ENCODE measurements around the gene HEATR5A. TPM values are rescaled to one million over a fixed set of nuclear protein-coding genes. Genes with fewer than 3 reads are reported as not detected.
"Not testable (repeated sequence)": the region's sequence is repeated elsewhere in the genome, so short reads cannot be mapped to it uniquely, and the experiment has no call there.

The HEATR5A gene
- total RNA-seq, 1 donor from 2014 or later: 46.8 TPM

DNA sequence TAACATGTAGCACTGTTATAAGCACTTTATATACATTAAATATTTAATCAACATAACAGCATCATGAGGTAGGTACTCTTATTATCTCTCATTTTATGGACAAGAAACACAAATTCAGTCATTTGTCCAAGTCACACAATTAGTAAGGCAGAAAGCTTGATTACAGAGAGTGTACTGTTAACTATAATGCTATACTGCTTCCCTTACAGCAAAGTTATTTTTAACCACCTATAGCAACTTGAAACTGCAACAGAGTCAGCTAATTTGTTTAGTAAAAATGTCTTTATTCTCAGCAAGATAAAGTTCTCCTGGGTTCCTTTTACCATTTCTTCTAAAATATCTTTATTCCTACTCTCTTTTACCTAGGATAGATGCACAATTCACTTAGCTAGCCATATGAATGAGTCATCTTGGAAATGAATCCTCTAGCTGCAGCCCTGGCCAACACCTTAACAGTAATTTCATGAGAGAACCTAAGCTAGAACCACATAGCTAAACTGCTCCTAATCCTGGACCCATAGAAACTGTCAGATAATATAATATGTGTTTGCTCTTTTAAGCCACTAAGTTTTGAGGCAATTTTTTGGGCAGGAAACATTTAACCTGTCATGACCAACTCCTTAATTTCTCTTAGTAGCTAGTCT lies 122.5 kb downstream of the HEATR5A start:
- intact Hi-C loops (cut with micrococcal nuclease): no loop called here
- DNase-seq (no peak), ATAC-seq (no peak)

DNA sequence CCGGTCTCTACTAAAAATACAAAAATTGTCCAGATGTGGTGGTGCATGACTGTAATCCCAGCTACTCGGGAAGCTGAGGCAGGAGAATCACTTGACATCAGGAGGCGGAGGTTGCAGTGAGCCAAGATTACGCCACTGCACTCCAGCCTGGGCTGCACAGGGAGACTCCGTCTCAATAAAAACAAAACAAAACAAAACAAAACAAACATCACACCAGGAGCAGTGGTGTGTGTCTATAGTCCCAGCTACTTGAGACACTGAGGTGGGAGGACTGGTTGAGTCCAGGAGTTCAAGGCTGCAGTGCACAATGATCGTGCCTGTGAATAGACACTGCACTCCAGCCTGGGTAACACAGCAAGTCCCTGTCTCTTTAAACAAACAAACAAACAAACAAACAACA lies 123.2 kb downstream of the HEATR5A start:
- no peak for DNase-seq
- intact Hi-C loops (cut with micrococcal nuclease): no loop called here
- no peak for ATAC-seq

DNA sequence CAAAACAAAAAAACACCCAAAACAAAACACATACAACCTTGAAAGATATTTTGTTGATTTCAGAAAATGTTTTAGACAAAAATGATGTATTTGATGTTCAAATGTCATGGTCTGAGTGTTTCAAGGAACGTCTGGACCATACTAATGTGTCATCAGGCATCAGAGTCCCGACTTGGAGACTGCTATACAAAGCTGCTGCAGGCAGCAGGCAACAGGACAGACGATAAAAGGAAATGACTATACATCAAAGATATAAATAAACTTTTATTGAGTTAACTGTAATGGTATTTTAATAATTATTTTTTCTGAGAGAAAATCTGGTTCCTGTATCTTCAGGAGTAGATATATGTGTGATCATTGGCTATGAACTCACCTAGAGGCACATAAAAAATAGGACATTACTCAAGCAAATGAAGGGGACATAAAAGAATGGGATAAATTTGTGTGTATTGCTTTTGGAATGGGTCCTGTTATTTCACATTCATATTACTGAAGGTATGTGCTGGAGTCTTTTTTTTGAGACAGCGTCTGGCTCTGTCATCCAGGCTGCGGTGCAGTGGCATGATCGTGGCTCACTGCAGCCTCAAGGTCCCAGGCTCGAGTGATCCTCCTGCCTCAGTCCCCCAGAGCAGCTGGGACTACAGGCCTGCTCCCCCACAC lies 125.5 kb downstream of the HEATR5A start:
- intact Hi-C loops (cut with micrococcal nuclease): no loop called here
- DNase-seq (no peak), ATAC-seq (no peak)

DNA sequence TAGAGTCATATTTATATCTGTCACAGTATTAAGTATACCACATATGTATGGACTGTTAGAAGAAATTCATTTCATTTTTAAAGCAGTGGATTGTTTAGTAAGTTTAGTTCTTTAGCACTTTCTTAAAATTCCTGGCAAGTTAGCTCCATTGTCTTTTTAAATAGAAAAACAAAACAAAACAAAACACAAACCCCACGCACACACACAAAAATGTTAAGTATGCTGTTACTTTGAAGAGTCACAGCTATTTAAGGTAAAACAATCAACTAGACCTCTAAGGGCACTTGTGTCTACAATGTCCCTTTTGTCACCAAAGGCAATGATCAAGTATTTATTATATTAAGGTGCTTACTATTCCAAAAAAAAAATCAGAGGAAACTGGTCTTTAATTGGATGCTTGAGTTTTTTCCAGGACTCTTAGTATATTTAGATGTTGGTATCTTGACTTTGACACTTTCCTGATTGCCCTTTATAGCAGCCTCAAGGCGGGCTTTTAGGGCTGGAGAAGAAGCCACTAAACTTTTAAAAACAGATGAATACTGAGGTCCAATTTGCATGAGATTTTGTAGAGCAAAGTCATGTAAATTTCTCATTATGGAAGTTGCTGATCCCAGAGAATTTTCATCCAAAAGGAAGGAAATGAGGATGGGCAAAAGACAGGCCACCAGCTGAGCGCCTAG lies 127.3 kb downstream of the HEATR5A start:
- intact Hi-C loops (cut with micrococcal nuclease): no loop called here
- DNase-seq: no peak
- ATAC-seq: no peak

DNA sequence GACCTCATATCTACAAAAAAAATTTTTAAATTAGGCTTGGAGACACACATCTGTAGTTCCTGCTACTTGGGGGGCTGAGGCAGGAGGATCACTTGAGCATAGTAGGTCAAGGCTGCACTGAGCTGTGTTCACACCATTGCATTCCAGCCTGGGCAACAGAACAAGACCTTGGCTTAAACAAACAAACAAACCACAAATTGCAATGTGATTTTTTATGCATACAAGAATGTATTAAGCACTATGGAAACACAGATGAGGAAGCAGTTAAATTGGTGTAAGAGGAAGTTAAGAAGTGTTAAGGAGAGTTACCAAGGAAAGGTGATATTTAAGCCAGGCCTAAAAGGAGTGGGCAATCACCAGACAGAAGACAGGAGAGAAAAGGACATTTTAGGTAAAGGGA lies 129.1 kb downstream of the HEATR5A start:
- DNase-seq (no peak), ATAC-seq (no peak)
- intact Hi-C loops (cut with micrococcal nuclease): no loop called here

DNA sequence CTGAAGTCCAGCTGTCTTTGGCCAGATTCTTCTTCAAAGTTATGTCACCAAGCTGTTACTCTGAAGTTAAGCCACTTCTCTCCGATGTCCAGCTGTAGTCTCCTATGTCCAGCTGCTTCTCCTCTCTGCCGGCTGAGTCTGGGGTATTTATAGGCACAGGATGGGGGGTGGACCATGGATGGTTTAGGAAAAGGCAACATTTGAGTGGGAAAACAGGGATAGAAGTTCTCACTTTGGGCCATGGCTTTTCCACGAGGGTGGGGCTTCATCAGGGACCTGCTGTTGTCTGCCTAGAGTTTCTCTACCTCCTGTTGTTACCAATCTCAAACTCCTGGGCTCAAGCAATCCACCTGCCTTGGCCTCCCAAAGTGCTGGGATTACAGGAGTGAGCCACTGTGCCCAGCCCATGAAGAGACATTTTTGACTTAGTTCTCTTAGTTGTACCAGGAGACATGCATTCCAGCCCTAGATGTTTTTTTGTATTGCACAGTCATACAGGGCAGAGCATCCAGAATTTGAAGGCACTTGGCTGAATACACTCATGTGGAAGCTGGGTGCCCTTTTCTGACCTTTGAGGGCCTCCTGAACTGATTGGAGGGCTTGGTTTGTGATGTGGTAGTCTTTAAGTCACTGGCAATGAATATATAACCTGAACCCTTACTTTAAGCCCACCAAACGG lies 132.9 kb downstream of the HEATR5A start:
- intact Hi-C loops (cut with micrococcal nuclease): no loop called here
- ATAC-seq (no peak), DNase-seq (no peak)

DNA sequence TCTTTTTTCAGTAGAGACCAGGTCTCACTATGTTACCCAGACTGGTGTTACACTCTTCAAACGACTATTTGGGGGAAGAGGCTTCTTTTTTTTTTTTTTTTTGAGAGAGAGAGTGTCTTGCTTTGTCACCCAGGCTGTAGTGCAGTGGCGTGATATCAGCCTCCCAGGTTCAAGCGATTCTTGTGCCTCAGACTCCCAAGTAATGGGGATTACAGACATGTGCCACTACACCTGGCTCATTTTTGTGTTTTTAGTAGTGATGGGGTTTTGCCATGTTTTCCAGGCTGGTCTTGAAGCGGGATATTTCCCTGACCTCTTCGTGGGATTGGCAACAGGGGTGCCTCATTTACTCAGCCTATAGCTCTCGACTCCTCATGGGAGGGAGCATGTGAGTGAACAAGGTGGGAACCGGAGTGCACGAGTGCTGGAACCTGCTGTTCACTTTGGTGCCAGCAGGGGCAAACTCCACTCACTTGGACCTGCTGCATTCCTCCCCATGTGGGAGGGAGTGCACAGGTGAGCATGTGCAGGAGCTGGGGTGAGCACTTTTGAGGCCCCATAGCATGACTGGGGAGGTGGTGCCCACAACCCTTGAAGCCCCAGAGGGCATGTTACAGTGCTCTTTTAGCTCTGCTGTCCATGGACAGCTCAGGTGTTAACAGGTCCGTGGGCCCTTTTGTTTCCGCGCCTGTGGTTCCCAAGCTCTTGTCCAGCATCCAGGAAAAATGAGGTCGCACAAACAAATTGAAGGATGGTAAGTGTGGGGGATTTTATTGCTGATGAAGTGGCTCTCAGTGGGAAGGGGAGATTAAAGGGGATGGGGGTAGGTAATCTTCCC lies 133.7 kb downstream of the HEATR5A start:
- DNase-seq: no peak
- intact Hi-C loops (cut with micrococcal nuclease): no loop called here
- ATAC-seq: peak; percentile 20

DNA sequence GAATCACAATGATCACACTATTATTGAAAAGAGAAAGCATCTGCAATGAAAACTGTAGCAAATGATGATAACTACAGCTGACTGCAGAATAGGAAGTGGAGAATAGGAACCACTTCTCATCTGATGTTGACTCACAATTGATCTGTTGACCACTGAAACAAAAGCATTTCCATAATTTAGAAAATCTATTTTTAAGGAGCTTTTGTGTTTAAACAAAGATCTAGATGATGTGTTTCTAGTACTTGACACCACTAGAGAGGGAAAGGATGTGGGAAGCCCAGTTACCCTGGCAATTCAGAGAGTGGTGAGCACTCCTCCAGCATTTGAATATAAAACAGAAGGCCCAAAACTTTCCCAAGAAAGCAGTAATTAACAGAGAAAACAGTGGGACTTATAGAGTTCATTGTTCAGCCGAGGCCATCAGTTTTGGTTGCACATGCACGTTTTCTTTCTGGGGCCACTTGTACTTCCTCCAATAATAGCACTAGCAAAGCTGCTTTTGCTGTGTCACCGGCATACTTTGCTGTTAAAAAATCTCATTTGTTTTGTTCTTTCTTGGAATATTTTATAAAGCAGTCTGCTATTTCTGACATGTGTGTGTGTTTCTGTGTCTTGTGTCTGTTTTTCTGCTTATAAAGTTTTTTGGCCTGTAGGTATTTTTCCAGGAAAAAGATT lies 136.6 kb downstream of the HEATR5A start:
- ATAC-seq: no peak
- DNase-seq: no peak
- intact Hi-C loops (cut with micrococcal nuclease): no loop called here

DNA sequence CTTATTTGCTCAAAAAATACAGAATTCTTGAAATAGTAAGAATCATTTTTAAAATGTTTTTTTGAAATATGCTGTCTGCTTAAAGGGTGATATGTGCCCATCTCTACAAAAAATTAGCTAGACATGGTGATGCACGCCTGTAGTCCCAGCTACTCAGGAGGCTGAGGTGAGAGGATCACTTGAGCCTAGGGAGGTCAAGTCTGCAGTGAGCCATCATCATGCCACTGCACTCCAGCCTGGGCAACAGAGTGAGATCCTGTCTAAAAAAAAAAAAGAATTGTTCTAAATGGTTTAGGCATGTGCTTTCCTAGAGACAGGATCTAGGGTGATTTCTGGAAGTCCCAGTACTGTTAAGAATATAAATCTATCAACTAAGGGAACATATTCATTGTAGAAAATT lies 137.2 kb downstream of the HEATR5A start:
- no peak for DNase-seq
- intact Hi-C loops (cut with micrococcal nuclease): no loop called here
- no peak for ATAC-seq

DNA sequence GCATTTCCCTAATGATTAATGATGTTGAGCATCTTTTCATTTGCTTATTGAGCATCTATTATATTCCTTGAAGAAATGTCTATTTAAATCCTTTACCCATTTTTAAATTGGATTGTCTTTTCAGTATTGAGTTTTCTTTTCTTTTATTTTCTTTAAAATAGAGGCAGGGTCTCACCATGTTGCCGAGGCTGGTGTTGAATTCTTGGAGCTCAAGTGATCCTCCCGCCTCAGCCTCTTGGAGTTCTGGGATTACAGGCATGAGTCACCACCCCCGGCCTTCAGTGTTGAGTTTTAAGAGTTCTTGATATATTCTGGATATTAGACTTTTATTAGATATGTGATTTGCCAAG lies 139.5 kb downstream of the HEATR5A start:
- intact Hi-C loops (cut with micrococcal nuclease): no loop called here
- ATAC-seq: no peak
- no peak for DNase-seq

DNA sequence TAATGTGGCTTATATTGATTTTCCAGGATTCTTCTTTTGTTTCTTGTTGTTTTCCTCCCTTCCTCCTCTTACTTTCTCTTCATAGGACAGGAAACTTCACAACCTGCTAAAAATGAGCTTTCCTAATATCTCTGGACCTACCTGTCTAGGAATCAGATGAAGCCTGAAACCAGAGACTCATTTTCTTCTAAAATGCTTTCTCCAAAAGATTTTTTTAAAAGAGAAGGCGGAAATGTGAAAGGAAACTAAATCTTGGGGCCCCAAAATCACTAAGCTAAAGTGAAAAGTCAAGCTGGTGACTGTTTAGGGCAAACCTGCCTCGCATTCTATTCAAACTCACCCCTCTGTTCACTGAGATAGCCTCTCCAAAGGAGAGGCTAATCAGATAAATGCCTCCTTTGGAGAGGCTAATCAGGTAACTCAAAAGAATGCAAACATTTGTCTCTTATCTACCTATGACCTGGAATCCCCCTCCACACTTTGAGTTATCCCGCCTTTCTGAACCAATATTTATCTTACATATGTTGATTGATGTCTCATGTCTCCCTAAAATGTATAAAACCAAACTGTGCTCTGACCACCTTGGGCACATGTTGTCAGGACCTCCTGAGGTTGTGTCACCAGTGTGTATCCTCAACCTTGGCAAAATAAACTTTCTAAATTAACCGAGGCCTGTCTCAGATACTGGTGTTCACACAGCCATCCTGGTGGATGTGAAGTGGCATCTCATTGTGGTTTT lies 140.0 kb downstream of the HEATR5A start:
- no peak for DNase-seq
- no peak for ATAC-seq
- intact Hi-C loops (cut with micrococcal nuclease): no loop called here

DNA sequence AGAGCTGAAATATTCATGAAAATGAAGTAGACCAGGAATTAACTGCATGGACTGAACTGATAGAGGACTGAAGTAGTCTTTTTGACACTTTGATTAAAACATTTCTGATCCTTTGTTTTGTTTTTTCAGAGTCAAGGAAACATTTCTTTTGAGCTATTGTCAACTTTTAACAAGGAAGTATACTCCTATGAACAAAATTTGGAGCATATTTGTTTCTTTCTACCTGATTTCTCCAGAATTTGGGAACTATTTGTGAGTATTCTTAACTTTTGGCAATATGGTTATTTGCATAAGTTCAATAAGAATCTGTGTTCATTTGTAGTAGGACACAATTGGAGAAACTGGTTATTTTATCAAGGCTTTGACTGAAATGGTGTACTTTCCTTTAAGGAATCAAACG lies 141.5 kb downstream of the HEATR5A start:
- no peak for ATAC-seq
- DNase-seq: no peak
- intact Hi-C loops (cut with micrococcal nuclease): no loop called here

DNA sequence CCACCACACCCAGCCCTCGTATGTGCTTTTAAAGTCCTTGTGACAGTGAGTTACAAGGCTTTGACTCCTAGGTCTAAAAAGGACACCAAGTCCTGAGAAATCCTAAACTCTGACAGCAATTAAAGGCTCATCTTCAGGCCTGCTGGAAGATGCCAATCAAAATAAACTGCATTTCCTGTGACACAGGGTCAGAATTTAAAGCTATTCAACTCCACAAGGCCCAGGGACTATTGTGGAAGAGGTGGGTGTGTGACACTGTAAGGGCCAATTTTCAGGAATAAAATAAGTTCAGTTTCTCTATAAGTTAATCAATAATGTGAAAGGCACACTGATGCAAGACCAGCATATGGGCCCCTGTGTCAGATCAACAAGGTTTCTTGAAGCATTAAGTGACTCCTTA lies 143.3 kb downstream of the HEATR5A start:
- intact Hi-C loops (cut with micrococcal nuclease): no loop called here

DNA sequence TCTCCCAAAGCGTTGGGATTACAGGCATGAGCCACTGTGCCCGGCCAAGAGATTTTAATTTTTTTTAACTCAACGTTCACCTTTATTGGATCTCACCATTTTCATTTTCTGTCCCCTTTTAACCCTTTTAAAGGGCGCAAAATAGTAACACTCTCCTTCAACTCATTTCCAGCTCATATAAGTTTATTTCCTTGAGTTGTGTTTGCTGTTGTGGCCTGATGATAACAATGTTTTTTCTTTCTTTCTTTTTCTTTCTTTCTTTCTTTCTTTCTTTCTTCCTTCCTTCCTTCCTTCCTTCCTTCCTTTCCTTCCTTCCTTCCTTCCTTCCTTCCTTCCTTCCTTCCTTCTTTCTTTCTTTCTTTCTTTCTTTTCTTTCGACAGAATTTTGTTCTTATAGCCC lies 143.9 kb downstream of the HEATR5A start:
- ATAC-seq; DNase-seq; intact Hi-C loops (cut with micrococcal nuclease): not testable (repeated sequence)

More for the DNA sequence above, 143.3 kb downstream of the HEATR5A start:
- ATAC-seq (no peak), DNase-seq (no peak)

DNA sequence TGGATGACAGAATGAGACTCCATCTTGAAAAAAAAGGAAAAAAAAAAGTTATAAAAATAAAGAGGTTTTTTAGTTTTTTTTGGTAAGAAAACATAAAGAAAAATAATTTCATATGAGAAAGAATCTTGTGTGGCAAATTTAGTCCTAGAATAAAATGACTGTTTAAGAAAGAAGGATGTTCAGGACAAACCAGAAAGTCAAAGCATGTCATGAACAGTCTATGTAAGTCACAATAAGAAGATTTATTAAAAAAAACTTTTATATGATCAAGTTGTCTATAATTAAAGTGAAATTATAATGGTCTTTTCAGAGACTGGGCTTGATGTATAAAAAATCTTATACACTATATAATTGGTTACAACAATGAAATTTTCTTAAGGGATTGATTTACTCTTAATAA lies 144.6 kb downstream of the HEATR5A start:
- ATAC-seq (no peak), DNase-seq (no peak)
- intact Hi-C loops (cut with micrococcal nuclease): no loop called here

DNA sequence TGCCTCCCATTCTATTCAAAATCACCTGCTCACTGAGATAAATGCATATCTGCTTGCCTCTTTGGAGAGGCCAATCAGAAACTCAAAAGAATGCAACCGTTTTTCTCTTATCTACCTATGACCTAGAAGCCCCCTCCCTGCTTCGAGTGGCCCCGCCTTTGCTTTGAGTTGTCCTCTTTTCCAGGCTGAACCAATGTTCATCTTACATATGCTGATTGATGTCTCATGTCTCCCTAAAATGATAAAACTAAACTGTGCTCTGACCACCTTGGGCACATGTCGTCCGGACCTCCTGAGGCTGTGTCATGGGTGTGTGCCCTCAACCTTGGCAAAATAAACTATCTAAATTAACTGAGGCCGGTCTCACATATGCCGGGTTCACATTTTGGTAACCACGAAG lies 148.7 kb downstream of the HEATR5A start:
- DNase-seq (no peak), ATAC-seq (no peak)
- intact Hi-C loops (cut with micrococcal nuclease): no loop called here

DNA sequence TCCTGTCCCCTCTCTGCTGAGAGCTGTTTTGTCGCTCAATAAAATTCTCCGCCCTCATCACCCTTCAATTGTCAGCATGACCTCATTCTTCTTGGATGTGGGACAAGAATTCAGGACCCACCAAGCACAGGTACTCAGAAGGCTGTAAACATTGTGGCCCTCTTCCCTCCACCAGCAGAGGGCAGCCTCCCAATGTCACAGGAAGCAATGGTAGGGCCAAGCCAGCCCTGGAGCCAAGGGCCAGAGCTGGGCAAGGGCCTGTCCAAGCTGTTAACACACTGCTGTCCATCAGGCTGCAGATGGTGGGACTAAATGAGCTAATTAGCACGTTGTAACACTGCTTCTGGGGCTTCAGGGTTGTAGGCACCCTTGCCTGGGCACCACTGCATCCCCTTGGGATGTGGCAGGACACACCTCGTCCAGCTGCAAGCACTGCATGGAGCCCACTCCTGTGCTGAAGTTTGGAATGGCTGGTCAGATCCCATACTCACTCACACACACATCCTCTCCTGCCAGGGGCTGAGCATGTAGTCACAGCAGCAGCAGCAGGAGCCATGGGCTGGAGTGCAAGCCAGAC lies 150.1 kb downstream of the HEATR5A start:
- intact Hi-C loops (cut with micrococcal nuclease): no loop called here
- no peak for ATAC-seq
- no peak for DNase-seq

DNA sequence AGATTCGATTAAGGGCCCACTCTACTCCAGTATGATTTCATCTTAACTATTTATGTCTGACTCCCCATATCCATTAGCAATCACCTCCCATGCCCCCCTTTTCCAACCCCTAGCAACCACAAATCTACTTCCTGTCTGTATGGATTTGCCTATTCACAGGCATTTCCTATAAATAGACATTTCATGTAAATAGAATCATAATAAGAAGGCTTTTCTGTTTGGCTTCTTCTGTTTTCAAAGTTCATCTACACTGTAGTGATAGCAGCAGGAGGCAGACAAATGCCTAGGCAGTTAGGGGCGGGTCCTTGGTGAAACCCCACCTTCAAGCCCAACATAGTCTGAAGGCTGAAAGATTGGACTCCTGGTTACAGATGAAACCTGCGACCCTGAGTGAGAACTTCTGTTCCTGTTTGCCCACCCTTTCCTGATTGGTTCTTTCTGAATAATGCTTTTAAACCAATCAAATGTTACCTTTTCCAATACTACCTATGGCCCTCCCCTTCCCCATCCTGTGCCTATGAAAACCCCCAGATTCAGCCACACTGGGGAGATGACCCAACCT lies 150.6 kb downstream of the HEATR5A start:
- intact Hi-C loops (cut with micrococcal nuclease): no loop called here
- ATAC-seq: no peak
- DNase-seq: no peak
